ENCODE measurements around the gene IDH3B.

The IDH3B gene

GRCh38 chr20:2626853-2627541 lies 37.0 kb downstream of the IDH3B start:
- no peaks in the 10 kb centered on the region for H3K4me1 ChIP-seq (ENCODE audit: control insufficient read depth in 1 of 2, insufficient read depth in 1 of 2, low read depth in 1 of 2, low read length in 1 of 2)
- H3K27ac ChIP-seq = no peak overlapping the region
- no peak for TF ChIP-seq CTCF (IDR thresholded peaks at IDR 0.05)
- no peak overlapping the region for H3K4me3 ChIP-seq (ENCODE audit: low read depth in 1 of 2, low read length in 1 of 2)
- no peaks in the 10 kb centered on the region for H3K9me3 ChIP-seq
- H3K27me3 ChIP-seq = peaks cover 47% of the 10 kb centered on the region
- no peaks in the 10 kb centered on the region for H3K36me3 ChIP-seq

GRCh38 chr20:2625062-2625461 lies 39.0 kb downstream of the IDH3B start:
- peaks cover 38% of the 10 kb centered on the region for H3K27me3 ChIP-seq
- no peaks in the 10 kb centered on the region for H3K9me3 ChIP-seq
- no peaks in the 10 kb centered on the region for H3K36me3 ChIP-seq
- H3K4me1 ChIP-seq (ENCODE audit: control insufficient read depth in 1 of 2, insufficient read depth in 1 of 2, low read depth in 1 of 2, low read length in 1 of 2) = no peaks in the 10 kb centered on the region
- no peak for TF ChIP-seq CTCF (IDR thresholded peaks at IDR 0.05)
- no peak overlapping the region for H3K27ac ChIP-seq
- H3K4me3 ChIP-seq (ENCODE audit: low read depth in 1 of 2, low read length in 1 of 2) = no peak overlapping the region

GRCh38 chr20:2624190-2624589 lies 39.8 kb downstream of the IDH3B start:
- H3K9me3 ChIP-seq = no peaks in the 10 kb centered on the region
- no peaks in the 10 kb centered on the region for H3K36me3 ChIP-seq
- H3K27ac ChIP-seq = no peak overlapping the region
- TF ChIP-seq CTCF (IDR thresholded peaks at IDR 0.05) = no peak
- H3K4me1 ChIP-seq (ENCODE audit: control insufficient read depth in 1 of 2, insufficient read depth in 1 of 2, low read depth in 1 of 2, low read length in 1 of 2) = no peaks in the 10 kb centered on the region
- H3K27me3 ChIP-seq = peaks cover 41% of the 10 kb centered on the region
- H3K4me3 ChIP-seq (ENCODE audit: low read depth in 1 of 2, low read length in 1 of 2) = no peak overlapping the region

- H3K4me3 ChIP-seq (ENCODE audit: low read depth in 1 of 2, low read length in 1 of 2) = no peak overlapping the region
- TF ChIP-seq CTCF (IDR thresholded peaks at IDR 0.05) = no peak
- H3K9me3 ChIP-seq = no peaks in the 10 kb centered on the region
- H3K27me3 ChIP-seq = peaks cover 59% of the 10 kb centered on the region
- H3K27ac ChIP-seq = no peak overlapping the region
- no peaks in the 10 kb centered on the region for H3K4me1 ChIP-seq (ENCODE audit: control insufficient read depth in 1 of 2, insufficient read depth in 1 of 2, low read depth in 1 of 2, low read length in 1 of 2)
- no peaks in the 10 kb centered on the region for H3K36me3 ChIP-seq
These were observed 43.9 kb downstream of the IDH3B start for GRCh38 chr20:2619961-2620595.

- Histone ChIP-seq H3K4me1 (ENCODE audit: control insufficient read depth in 1 of 2, insufficient read depth in 1 of 2, low read depth in 1 of 2, low read length in 1 of 2) (no peaks in the 10 kb centered on the region), H3K27ac (no peak overlapping the region), H3K27me3 (peaks cover 54% of the 10 kb centered on the region), H3K9me3 (no peaks in the 10 kb centered on the region), H3K36me3 (no peaks in the 10 kb centered on the region), H3K4me3 (ENCODE audit: low read depth in 1 of 2, low read length in 1 of 2) (no peak overlapping the region)
- no peak for TF ChIP-seq CTCF (IDR thresholded peaks at IDR 0.05)
These were observed 44.7 kb downstream of the IDH3B start for GRCh38 chr20:2619337-2619736.

Measured in neutrophil (primary cell).